ENCODE data around the gene MYO7A. TPM values are rescaled to one million over a fixed set of nuclear protein-coding genes. Genes with fewer than 3 reads are reported as not detected.

MYO7A gene
- total RNA-seq, 2 experiments from 2014 or later, result 0.61 to 0.63 TPM

- ChIA-PET POLR2A (no interaction called here), CTCF (no interaction called here)
- no peak for TF ChIP-seq CTCF (IDR thresholded peaks at IDR 0.05)
- Mint-ChIP-seq H3K27ac (no peak overlapping the region), H3K9me3 (peaks cover 2% of the 10 kb centered on the region), H3K36me3 (ENCODE audit: low read depth) (no peaks in the 10 kb centered on the region), H3K4me1 (ENCODE audit: low read depth) (no peaks in the 10 kb centered on the region), H3K4me3 (no peak overlapping the region), H3K27me3 (no peaks in the 10 kb centered on the region)
- Histone ChIP-seq H3K36me3 (ENCODE audit: insufficient read depth, low read length) (no peaks in the 10 kb centered on the region), H3K9me3 (ENCODE audit: control insufficient read depth in 1 of 2, insufficient read depth in 1 of 2, low read length in 2 of 2) (no peaks in the 10 kb centered on the region), H3K4me3 (ENCODE audit: low read length) (no peak overlapping the region), H3K4me1 (ENCODE audit: insufficient read depth, low read length) (peaks cover 6% of the 10 kb centered on the region), H3K27me3 (ENCODE audit: control insufficient read depth in 1 of 2, insufficient read depth in 2 of 2, low read length in 2 of 2) (no peaks in the 10 kb centered on the region), H3K27ac (ENCODE audit: low read depth in 1 of 2, low read length in 2 of 2) (no peak overlapping the region)
- ATAC-seq (ENCODE audit: poor library complexity) (no peak), DNase-seq (no peak)
- intact Hi-C loops (cut with DNase I, micrococcal nuclease), result no loop called here
Measured at GRCh38 chr11:77175021-77175842, 47.2 kb downstream of the MYO7A start.

- POLR2A ChIA-PET, result no interaction called here
- no peak overlapping the region for H3K4me3 ChIP-seq (ENCODE audit: low read length)
- Mint-ChIP-seq H3K4me3 (no peak overlapping the region), H3K9me3 (peaks cover 2% of the 10 kb centered on the region), H3K27me3 (no peaks in the 10 kb centered on the region), H3K27ac (no peak overlapping the region), H3K36me3 (ENCODE audit: low read depth) (no peaks in the 10 kb centered on the region), H3K4me1 (ENCODE audit: low read depth) (no peaks in the 10 kb centered on the region)
- CTCF ChIA-PET, result no interaction called here
- H3K27me3 ChIP-seq (ENCODE audit: control insufficient read depth in 1 of 2, insufficient read depth in 2 of 2, low read length in 2 of 2), result no peaks in the 10 kb centered on the region
- TF ChIP-seq CTCF (IDR thresholded peaks at IDR 0.05), result no peak
- DNase-seq (peak in 2 of 14 experiments; percentile 40 to 47), ATAC-seq (ENCODE audit: poor library complexity) (no peak)
- H3K27ac ChIP-seq (ENCODE audit: low read depth in 1 of 2, low read length in 2 of 2), result no peak overlapping the region
- H3K36me3 ChIP-seq (ENCODE audit: insufficient read depth, low read length), result no peaks in the 10 kb centered on the region
- peaks cover 6% of the 10 kb centered on the region for H3K4me1 ChIP-seq (ENCODE audit: insufficient read depth, low read length)
- no peaks in the 10 kb centered on the region for H3K9me3 ChIP-seq (ENCODE audit: control insufficient read depth in 1 of 2, insufficient read depth in 1 of 2, low read length in 2 of 2)
- intact Hi-C loops (cut with DNase I, micrococcal nuclease), result no loop called here
Measured at GRCh38 chr11:77175869-77176539, 48.0 kb downstream of the MYO7A start.

- H3K4me3 ChIP-seq (ENCODE audit: low read length), result no peak overlapping the region
- POLR2A ChIA-PET, result no interaction called here
- Mint-ChIP-seq H3K9me3 (peaks cover 2% of the 10 kb centered on the region), H3K27me3 (no peaks in the 10 kb centered on the region), H3K27ac (no peak overlapping the region), H3K36me3 (ENCODE audit: low read depth) (no peaks in the 10 kb centered on the region), H3K4me3 (no peak overlapping the region), H3K4me1 (ENCODE audit: low read depth) (no peaks in the 10 kb centered on the region)
- DNase-seq (no peak), ATAC-seq (ENCODE audit: poor library complexity) (no peak)
- CTCF ChIA-PET, result no interaction called here
- peaks cover 6% of the 10 kb centered on the region for H3K4me1 ChIP-seq (ENCODE audit: insufficient read depth, low read length)
- H3K27ac ChIP-seq (ENCODE audit: low read depth in 1 of 2, low read length in 2 of 2), result no peak overlapping the region
- no peaks in the 10 kb centered on the region for H3K27me3 ChIP-seq (ENCODE audit: control insufficient read depth in 1 of 2, insufficient read depth in 2 of 2, low read length in 2 of 2)
- no peaks in the 10 kb centered on the region for H3K9me3 ChIP-seq (ENCODE audit: control insufficient read depth in 1 of 2, insufficient read depth in 1 of 2, low read length in 2 of 2)
- no peaks in the 10 kb centered on the region for H3K36me3 ChIP-seq (ENCODE audit: insufficient read depth, low read length)
- no peak for TF ChIP-seq CTCF (IDR thresholded peaks at IDR 0.05)
- intact Hi-C loops (cut with DNase I, micrococcal nuclease), result no loop called here
Measured at GRCh38 chr11:77176996-77177395, 49.0 kb downstream of the MYO7A start.

Measured in CD4-positive, alpha-beta T cell (primary cell).